Fibroblast of gingiva (primary cell): ENCODE measurements around the gene FHL3.
"Not testable (repeated sequence)": the region's sequence is repeated elsewhere in the genome, so short reads cannot be mapped to it uniquely, and the experiment has no call there.

Experiments used
- DNase-seq: peaks from one replicate; pipeline ENCODE4 v3.0.0-alpha.2; 2011; ENCODE audit warnings: low read depth

Gene FHL3

GRCh38 chr1:38034871-38035270 is 29.6 kb upstream of the FHL3 start:
- DNase-seq = no peak

- DNase-seq = not testable (repeated sequence)
Measured at GRCh38 chr1:38032992-38033391, 27.7 kb upstream of the FHL3 start.

GRCh38 chr1:38031513-38031866 is 26.2 kb upstream of the FHL3 start:
- no peak for DNase-seq

GRCh38 chr1:38030596-38031512 is 25.5 kb upstream of the FHL3 start:
- no peak for DNase-seq

- DNase-seq = no peak
Measured at GRCh38 chr1:38029685-38030511, 24.6 kb upstream of the FHL3 start.

GRCh38 chr1:38029081-38029681 is 23.9 kb upstream of the FHL3 start:
- peak; percentile 38 for DNase-seq

GRCh38 chr1:38028671-38029070 is 23.4 kb upstream of the FHL3 start:
- no peak for DNase-seq

GRCh38 chr1:38028105-38028591 is 22.8 kb upstream of the FHL3 start:
- DNase-seq = no peak

GRCh38 chr1:38027201-38028104 is 22.1 kb upstream of the FHL3 start:
- no peak for DNase-seq

GRCh38 chr1:38026592-38027200 is 21.4 kb upstream of the FHL3 start:
- peak; percentile 33 for DNase-seq

GRCh38 chr1:38025664-38026063 is 20.4 kb upstream of the FHL3 start:
- DNase-seq = no peak

GRCh38 chr1:38025233-38025632 is 19.9 kb upstream of the FHL3 start:
- no peak for DNase-seq

GRCh38 chr1:38022810-38023209 is 17.5 kb upstream of the FHL3 start:
- DNase-seq = no peak

- DNase-seq = no peak
Measured at GRCh38 chr1:38021969-38022368, 16.7 kb upstream of the FHL3 start.

GRCh38 chr1:38020396-38020795 is 15.1 kb upstream of the FHL3 start:
- DNase-seq = no peak

- no peak for DNase-seq
Measured at GRCh38 chr1:38018864-38019343, 13.6 kb upstream of the FHL3 start.

- DNase-seq = no peak
Measured at GRCh38 chr1:38015978-38016725, 10.8 kb upstream of the FHL3 start.

GRCh38 chr1:38014724-38015424 is 9.6 kb upstream of the FHL3 start:
- DNase-seq = no peak

GRCh38 chr1:38014171-38014570 is 8.9 kb upstream of the FHL3 start:
- DNase-seq = no peak

GRCh38 chr1:38013227-38013622 is 7.9 kb upstream of the FHL3 start:
- DNase-seq = no peak
